ENCODE data around the gene ZNF365.
"Not testable (repeated sequence)": the region's sequence is repeated elsewhere in the genome, so short reads cannot be mapped to it uniquely, and the experiment has no call there.

The ZNF365 gene

DNA sequence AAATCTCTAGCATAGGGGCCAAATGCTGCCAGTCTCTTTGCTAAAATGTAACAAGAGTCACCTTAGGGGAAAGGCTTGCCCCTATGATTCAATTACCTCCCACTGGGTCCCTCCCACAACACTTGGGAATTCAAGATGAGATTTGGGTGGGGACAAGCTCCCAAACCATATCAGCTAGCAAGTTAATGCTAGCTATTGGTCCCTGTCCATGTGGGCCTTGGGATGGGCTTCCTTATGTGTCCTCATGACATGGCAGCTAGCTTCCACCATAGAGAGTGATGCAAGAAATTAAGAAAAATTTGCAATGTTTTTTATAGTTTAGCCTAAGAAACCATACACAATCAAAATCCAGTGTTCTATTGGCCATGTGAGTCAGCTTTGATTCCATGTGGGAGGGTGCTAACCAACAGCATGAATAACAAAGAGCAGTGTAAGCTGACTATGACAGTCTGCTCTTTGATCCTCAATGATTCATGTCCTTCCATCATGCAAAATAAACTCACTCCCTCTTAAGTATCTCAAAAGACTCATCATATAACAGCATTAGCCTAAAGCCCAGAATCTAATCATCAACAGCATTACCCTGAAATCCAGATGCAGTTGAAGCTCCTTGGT lies 21.7 kb upstream of the ZNF365 start:
- DNase-seq (ENCODE audit: low read depth in 1 of 2, low spot score in 1 of 2), result no peak
- in situ Hi-C loops (cut with HindIII; ENCODE audit: low pct_unique_long_range_greater_than_20kb, low sequenced_read_pairs), result no loop called here

DNA sequence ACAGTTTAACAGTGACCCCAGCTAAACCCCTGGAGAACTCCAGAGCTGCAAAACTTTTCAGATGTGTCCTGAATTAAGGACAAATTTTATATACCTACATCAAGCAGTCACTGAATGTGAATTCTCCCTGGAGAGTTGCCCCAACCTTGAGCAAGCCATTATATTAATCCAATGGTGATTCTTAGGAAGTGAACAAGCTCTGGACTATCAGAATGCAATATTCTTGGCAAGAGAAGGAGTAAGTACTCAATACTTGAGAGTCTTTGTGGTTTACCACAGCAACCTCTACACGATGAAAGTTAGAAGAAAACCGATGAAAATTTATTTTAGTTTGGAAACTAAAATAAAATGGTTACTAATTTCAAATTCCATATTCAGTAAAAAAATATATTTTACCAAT lies 19.3 kb upstream of the ZNF365 start:
- DNase-seq (ENCODE audit: low read depth in 1 of 2, low spot score in 1 of 2), result no peak
- TF ChIP-seq JUND (IDR thresholded peaks at IDR 0.05; ENCODE audit: low read depth), result no peak
- in situ Hi-C loops (cut with HindIII; ENCODE audit: low pct_unique_long_range_greater_than_20kb, low sequenced_read_pairs), result no loop called here

More for the DNA sequence above, 21.7 kb upstream of the ZNF365 start:
- no peak for TF ChIP-seq JUND (IDR thresholded peaks at IDR 0.05; ENCODE audit: low read depth)

DNA sequence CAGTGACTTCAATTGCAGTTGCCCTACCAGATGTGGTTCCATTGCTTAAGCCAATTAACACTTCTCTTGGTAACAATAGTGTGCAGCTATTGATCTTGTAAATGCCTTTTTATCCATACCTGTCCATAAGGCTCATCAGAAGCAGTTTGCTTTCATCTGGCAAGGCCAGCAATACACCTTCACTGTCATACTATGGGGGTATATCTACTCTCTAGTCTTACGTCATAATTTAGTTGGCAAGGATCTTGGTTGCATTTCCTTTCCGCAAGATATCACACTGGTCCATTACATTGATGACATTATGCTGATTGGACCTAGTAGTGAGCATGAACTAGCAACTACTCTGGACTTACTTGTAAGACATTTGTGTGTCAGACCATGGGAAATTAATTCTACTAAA lies 17.7 kb upstream of the ZNF365 start:
- TF ChIP-seq JUND (IDR thresholded peaks at IDR 0.05; ENCODE audit: low read depth), result no peak
- in situ Hi-C loops (cut with HindIII; ENCODE audit: low pct_unique_long_range_greater_than_20kb, low sequenced_read_pairs), result no loop called here

GRCh38 chr10:62358151-62358550 lies 16.0 kb upstream of the ZNF365 start:
- DNase-seq (ENCODE audit: low read depth in 1 of 2, low spot score in 1 of 2); in situ Hi-C loops (cut with HindIII; ENCODE audit: low pct_unique_long_range_greater_than_20kb, low sequenced_read_pairs): not testable (repeated sequence)

More for the DNA sequence above, 17.7 kb upstream of the ZNF365 start:
- no peak for DNase-seq (ENCODE audit: low read depth in 1 of 2, low spot score in 1 of 2)

DNA sequence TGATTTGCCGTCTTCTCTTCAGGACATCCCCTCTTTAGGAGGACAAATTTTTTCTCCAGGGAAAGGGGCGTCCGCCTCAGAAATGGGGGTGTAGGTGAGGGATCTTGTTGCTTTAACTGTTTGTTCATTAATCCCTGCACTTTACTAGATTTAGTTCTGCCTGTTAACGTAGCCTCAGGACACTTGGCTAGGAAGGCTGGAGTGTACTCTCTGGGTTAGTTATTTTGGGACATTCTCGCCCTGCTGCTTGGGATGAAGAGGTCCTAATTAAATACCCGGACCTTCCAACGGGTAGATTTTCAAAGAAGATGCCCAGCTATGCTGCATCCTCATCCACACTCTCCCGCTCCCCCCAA lies 552 bp upstream of the ZNF365 start:
- no peak for TF ChIP-seq JUND (IDR thresholded peaks at IDR 0.05; ENCODE audit: low read depth)
- DNase-seq (ENCODE audit: low read depth in 1 of 2, low spot score in 1 of 2), result no peak
- in situ Hi-C loops (cut with HindIII; ENCODE audit: low pct_unique_long_range_greater_than_20kb, low sequenced_read_pairs), result no loop called here

- no peak for TF ChIP-seq JUND (IDR thresholded peaks at IDR 0.05; ENCODE audit: low read depth)
- DNase-seq (ENCODE audit: low read depth in 1 of 2, low spot score in 1 of 2), result peak; percentile 24 to 44
- in situ Hi-C loops (cut with HindIII; ENCODE audit: low pct_unique_long_range_greater_than_20kb, low sequenced_read_pairs), result no loop called here
Measured at GRCh38 chr10:62374862-62375710, 917 bp downstream of the ZNF365 start.

- no peak for DNase-seq (ENCODE audit: low read depth in 1 of 2, low spot score in 1 of 2)
- TF ChIP-seq JUND (IDR thresholded peaks at IDR 0.05; ENCODE audit: low read depth), result no peak
- in situ Hi-C loops (cut with HindIII; ENCODE audit: low pct_unique_long_range_greater_than_20kb, low sequenced_read_pairs), result no loop called here
Measured at GRCh38 chr10:62376071-62377025, 2.2 kb downstream of the ZNF365 start.

- no peak for TF ChIP-seq JUND (IDR thresholded peaks at IDR 0.05; ENCODE audit: low read depth)
- in situ Hi-C loops (cut with HindIII; ENCODE audit: low pct_unique_long_range_greater_than_20kb, low sequenced_read_pairs), result no loop called here
- no peak for DNase-seq (ENCODE audit: low read depth in 1 of 2, low spot score in 1 of 2)
Measured at GRCh38 chr10:62377026-62377415, 2.9 kb downstream of the ZNF365 start.

- in situ Hi-C loops (cut with HindIII; ENCODE audit: low pct_unique_long_range_greater_than_20kb, low sequenced_read_pairs), result no loop called here
- DNase-seq (ENCODE audit: low read depth in 1 of 2, low spot score in 1 of 2), result no peak
- no peak for TF ChIP-seq JUND (IDR thresholded peaks at IDR 0.05; ENCODE audit: low read depth)
Measured at GRCh38 chr10:62377966-62378365, 3.8 kb downstream of the ZNF365 start.

DNA sequence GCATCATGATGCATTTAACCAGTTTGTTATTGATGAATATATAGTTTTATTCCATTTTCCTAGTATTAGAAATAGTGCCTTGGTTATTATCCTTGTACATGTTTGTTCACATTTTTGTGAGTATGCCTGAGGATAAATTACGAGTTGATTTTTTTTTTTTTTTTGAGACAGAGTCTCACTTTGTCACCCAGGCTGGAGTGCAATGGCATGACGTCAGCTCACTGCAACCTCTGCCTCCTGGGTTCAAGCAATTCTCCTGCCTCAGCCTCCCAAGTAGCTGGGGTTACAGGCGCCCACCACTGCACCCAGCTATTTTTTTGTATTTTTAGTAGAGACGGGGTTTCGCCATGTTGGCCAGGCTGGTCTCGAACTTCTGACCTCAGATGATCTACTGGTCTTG lies 4.7 kb downstream of the ZNF365 start:
- in situ Hi-C loops (cut with HindIII; ENCODE audit: low pct_unique_long_range_greater_than_20kb, low sequenced_read_pairs); DNase-seq (ENCODE audit: low read depth in 1 of 2, low spot score in 1 of 2): not testable (repeated sequence)

GRCh38 chr10:62379394-62379793 lies 5.2 kb downstream of the ZNF365 start:
- DNase-seq (ENCODE audit: low read depth in 1 of 2, low spot score in 1 of 2), result no peak
- in situ Hi-C loops (cut with HindIII; ENCODE audit: low pct_unique_long_range_greater_than_20kb, low sequenced_read_pairs), result no loop called here
- TF ChIP-seq JUND (IDR thresholded peaks at IDR 0.05; ENCODE audit: low read depth), result no peak

DNA sequence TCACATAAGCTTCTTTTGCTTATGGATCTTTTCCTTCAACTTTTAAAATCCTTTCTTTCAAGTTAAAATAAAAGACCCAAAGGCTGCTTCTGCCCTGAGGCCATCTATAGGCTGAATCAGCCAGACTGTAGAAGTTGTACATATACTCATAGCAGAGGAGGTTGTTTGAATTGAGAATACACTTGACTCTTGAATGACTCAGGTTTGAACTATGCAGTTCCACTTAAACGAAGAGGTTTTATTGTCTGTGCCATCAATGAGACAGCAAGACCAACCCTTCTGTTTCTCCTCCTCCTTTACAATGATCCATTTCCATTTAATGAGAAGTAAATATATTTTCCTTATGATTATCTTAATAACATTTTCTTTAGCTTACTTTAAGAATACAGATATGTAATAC lies 5.8 kb downstream of the ZNF365 start:
- in situ Hi-C loops (cut with HindIII; ENCODE audit: low pct_unique_long_range_greater_than_20kb, low sequenced_read_pairs), result no loop called here
- peak in 1 of 2 experiments; percentile 50 for DNase-seq (ENCODE audit: low read depth in 1 of 2, low spot score in 1 of 2)
- no peak for TF ChIP-seq JUND (IDR thresholded peaks at IDR 0.05; ENCODE audit: low read depth)

All from T47D (cell line).